Panc1 (cell line): ENCODE measurements around the gene KRTAP10-4. TPM values are rescaled to one million over a fixed set of nuclear protein-coding genes. Genes with fewer than 3 reads are reported as not detected.

ENCODE experiments used
- ATAC-seq: fragments of 200-7000 bp; cut with Tn5 transposase; 2 replicates; pipeline ENCODE4 v1.9.1; 2020; ENCODE audit warnings: mild to moderate bottlenecking, moderate library complexity
- BruUV-seq: library from RNA; stranded (reverse); fragments of 400-500 nt; replicated peaks from 2 replicates; lab custom pipeline; 2021; lab: Mats Ljungman, UMichigan
- CTCF ChIA-PET: fragments of 300-600 bp; sonication (Branson Sonifier 250); formaldehyde crosslinking; loops from one replicate; lab custom pipeline; 2022; ENCODE audit warnings: antibody characterized with exemption; lab: Charles Lee
- POLR2A ChIA-PET: fragments of 300-600 bp; sonication (Branson Sonifier 250); formaldehyde crosslinking; loops from one replicate; lab custom pipeline; 2022; ENCODE audit warnings: antibody characterized with exemption; lab: Charles Lee
- DNase-seq: peaks from one replicate; pipeline ENCODE4 v3.0.0-alpha.2; 2010; ENCODE audit warnings: low read depth, low spot score
- H3K27ac ChIP-seq: 2 replicates; pipeline ENCODE4 v1.5.1; 2011; ENCODE audit warnings: mild to moderate bottlenecking, low read length, inconsistent platforms
- H3K27me3 ChIP-seq: fragments of 200-500 bp; sonication (Bioruptor generic); 2 replicates; pipeline ENCODE4 v1.6.0; 2014; ENCODE audit warnings: low read length, inconsistent platforms; ENCODE audit not compliant: control insufficient read depth, insufficient read depth
- H3K36me3 ChIP-seq: fragments of 200-500 bp; sonication (Bioruptor generic); 2 replicates; pipeline ENCODE4 v1.5.1; 2014; ENCODE audit warnings: inconsistent platforms, mild to moderate bottlenecking, low read length, moderate library complexity; ENCODE audit not compliant: control insufficient read depth, insufficient read depth
- H3K4me1 ChIP-seq: 2 replicates; pipeline ENCODE4 v1.5.1; 2011; ENCODE audit warnings: inconsistent platforms, mild to moderate bottlenecking, low read length, moderate library complexity; ENCODE audit not compliant: control insufficient read depth, insufficient read depth
- H3K4me3 ChIP-seq, 2 experiments: 2 replicates each; pipeline ENCODE4 v1.5.1; 2011 to 2012; ENCODE audit warnings: low read depth in 2 of 2, low read length in 2 of 2, mild to moderate bottlenecking in 2 of 2, inconsistent platforms in 1 of 2, moderate library complexity in 1 of 2
- H3K9me3 ChIP-seq: fragments of 200-500 bp; sonication (Bioruptor generic); 2 replicates; pipeline ENCODE4 v1.5.1; 2014; ENCODE audit warnings: low read depth, mild to moderate bottlenecking, inconsistent platforms, low read length, moderate library complexity; ENCODE audit not compliant: control insufficient read depth, insufficient read depth
- POLR2AphosphoS5 ChIP-seq: IDR thresholded peaks from 2 replicates; pipeline ENCODE4 v1.6.1; 2012; ENCODE audit warnings: mild to moderate bottlenecking, low read depth, low read length, moderate library complexity
- SIN3A ChIP-seq: IDR thresholded peaks from 2 replicates; pipeline ENCODE4 v1.6.1; 2012; ENCODE audit warnings: low read depth, mild to moderate bottlenecking, low read length, moderate library complexity, borderline replicate concordance; ENCODE audit not compliant: insufficient read depth
- TCF7L2 ChIP-seq: IDR thresholded peaks from 2 replicates; pipeline ENCODE4 v1.6.1; 2011; ENCODE audit warnings: mild to moderate bottlenecking, low read depth, low read length, inconsistent platforms
- in situ Hi-C: cut with HindIII; loops from 2 replicates; pipeline ENCODE4 v1.10.0; 2016; ENCODE audit warnings: low sequenced_read_pairs, low pct_unique_long_range_greater_than_20kb
- intact Hi-C: fragments of 100-400 bp; cut with micrococcal nuclease; formaldehyde crosslinking; loops from one replicate; pipeline ENCODE4 v1.10.0; 2022; ENCODE audit not compliant: unreplicated experiment
- total RNA-seq: library from RNA; stranded (reverse); gene quantifications from one replicate; pipeline ENCODE4 v1.2.1, GENCODE V29; 2021; ENCODE audit not compliant: unreplicated experiment
- TF ChIP-seq, protein P1 (sequence below): fragments of 450-650 bp; IDR thresholded peaks from 2 replicates; pipeline ENCODE4 v1.5.1; 2017; ENCODE audit warnings: mild to moderate bottlenecking
- TF ChIP-seq, protein P2 (sequence below), 2 experiments: IDR thresholded peaks; 2 replicates each; pipeline ENCODE4 v1.6.1; 2011 to 2012; ENCODE audit warnings: low read depth in 2 of 2, control low read depth in 1 of 2, low read length in 1 of 2, mild to moderate bottlenecking in 1 of 2, moderate library complexity in 1 of 2; ENCODE audit not compliant: insufficient read depth in 1 of 2

The KRTAP10-4 gene
- total RNA-seq, 1 experiment from 2014 or later, result not detected

DNA sequence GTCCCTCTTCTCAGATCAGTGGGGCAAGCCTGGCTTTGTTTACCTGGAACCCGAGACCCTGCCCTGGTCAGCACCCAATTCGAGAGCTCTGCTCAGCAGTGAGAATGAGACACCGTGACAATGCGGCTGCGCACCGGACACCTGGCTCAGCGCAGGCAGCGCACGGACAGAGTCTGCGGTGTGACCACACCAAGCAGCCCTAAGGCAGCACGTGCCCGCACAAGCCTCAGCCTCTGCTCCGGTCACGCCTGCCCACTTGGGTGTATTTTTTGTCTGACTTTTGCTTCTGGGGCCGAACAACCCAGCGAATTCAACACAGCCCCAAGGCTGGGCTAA, 43.0 kb downstream of the KRTAP10-4 start:
- Histone ChIP-seq H3K4me1 (no peaks in the 10 kb centered on the region), H3K9me3 (no peaks in the 10 kb centered on the region; the same call in 1 of the 2 replicates), H3K27me3 (no peaks in the 10 kb centered on the region), H3K4me3 (no peak overlapping the region), H3K27ac (no peak overlapping the region), H3K36me3 (no peaks in the 10 kb centered on the region)
- intact Hi-C loops (no loop called here), in situ Hi-C loops (no loop called here)
- DNase-seq (no peak), ATAC-seq (no peak)
- ChIA-PET POLR2A (no interaction called here), CTCF (no interaction called here)
- no TSS peak for BruUV-seq
- TF ChIP-seq, protein P1, sequence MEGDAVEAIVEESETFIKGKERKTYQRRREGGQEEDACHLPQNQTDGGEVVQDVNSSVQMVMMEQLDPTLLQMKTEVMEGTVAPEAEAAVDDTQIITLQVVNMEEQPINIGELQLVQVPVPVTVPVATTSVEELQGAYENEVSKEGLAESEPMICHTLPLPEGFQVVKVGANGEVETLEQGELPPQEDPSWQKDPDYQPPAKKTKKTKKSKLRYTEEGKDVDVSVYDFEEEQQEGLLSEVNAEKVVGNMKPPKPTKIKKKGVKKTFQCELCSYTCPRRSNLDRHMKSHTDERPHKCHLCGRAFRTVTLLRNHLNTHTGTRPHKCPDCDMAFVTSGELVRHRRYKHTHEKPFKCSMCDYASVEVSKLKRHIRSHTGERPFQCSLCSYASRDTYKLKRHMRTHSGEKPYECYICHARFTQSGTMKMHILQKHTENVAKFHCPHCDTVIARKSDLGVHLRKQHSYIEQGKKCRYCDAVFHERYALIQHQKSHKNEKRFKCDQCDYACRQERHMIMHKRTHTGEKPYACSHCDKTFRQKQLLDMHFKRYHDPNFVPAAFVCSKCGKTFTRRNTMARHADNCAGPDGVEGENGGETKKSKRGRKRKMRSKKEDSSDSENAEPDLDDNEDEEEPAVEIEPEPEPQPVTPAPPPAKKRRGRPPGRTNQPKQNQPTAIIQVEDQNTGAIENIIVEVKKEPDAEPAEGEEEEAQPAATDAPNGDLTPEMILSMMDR, result no peak
- TF ChIP-seq, protein P2, sequence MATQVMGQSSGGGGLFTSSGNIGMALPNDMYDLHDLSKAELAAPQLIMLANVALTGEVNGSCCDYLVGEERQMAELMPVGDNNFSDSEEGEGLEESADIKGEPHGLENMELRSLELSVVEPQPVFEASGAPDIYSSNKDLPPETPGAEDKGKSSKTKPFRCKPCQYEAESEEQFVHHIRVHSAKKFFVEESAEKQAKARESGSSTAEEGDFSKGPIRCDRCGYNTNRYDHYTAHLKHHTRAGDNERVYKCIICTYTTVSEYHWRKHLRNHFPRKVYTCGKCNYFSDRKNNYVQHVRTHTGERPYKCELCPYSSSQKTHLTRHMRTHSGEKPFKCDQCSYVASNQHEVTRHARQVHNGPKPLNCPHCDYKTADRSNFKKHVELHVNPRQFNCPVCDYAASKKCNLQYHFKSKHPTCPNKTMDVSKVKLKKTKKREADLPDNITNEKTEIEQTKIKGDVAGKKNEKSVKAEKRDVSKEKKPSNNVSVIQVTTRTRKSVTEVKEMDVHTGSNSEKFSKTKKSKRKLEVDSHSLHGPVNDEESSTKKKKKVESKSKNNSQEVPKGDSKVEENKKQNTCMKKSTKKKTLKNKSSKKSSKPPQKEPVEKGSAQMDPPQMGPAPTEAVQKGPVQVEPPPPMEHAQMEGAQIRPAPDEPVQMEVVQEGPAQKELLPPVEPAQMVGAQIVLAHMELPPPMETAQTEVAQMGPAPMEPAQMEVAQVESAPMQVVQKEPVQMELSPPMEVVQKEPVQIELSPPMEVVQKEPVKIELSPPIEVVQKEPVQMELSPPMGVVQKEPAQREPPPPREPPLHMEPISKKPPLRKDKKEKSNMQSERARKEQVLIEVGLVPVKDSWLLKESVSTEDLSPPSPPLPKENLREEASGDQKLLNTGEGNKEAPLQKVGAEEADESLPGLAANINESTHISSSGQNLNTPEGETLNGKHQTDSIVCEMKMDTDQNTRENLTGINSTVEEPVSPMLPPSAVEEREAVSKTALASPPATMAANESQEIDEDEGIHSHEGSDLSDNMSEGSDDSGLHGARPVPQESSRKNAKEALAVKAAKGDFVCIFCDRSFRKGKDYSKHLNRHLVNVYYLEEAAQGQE (IDR thresholded peaks at IDR 0.05; ENCODE audit: insufficient read depth in 1 of 2, low read depth in 2 of 2, low read length in 1 of 2), result no peak
- TF ChIP-seq SIN3A, result no peak
- no peak for TF ChIP-seq POLR2AphosphoS5
- no peak for TF ChIP-seq TCF7L2

DNA sequence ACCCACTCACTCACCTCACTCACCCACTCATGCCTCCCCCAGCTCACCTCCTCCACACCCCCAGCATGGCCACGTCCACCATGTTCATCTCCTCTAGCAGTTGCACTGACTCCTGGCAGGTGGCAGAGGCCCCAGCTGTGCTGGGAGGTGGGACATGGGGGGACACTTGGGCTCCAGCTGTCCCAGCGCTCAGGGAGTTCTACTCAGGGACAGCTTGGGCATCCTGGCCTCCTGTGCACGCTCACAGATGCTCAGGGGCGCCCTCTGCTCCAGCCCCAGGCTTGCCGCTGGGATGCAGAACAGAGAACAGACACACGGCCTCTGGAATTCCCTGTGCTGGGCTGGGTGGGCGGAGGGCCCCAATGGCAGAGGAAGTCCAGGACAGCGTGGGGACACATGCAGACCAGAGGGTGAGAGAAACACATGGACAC, 43.6 kb downstream of the KRTAP10-4 start:
- ATAC-seq (no peak), DNase-seq (no peak)
- no peak overlapping the region for H3K27ac ChIP-seq
- in situ Hi-C loops (no loop called here), intact Hi-C loops (no loop called here)
- no peaks in the 10 kb centered on the region for H3K36me3 ChIP-seq
- H3K9me3 ChIP-seq, result no peaks in the 10 kb centered on the region; the same call in 1 of the 2 replicates
- no TSS peak for BruUV-seq
- H3K4me3 ChIP-seq, result no peak overlapping the region
- TF ChIP-seq, protein P2 (IDR thresholded peaks at IDR 0.05; ENCODE audit: insufficient read depth in 1 of 2, low read depth in 2 of 2, low read length in 1 of 2), result no peak
- TF ChIP-seq SIN3A, result no peak
- TF ChIP-seq, protein P1, result no peak
- ChIA-PET POLR2A (no interaction called here), CTCF (no interaction called here)
- H3K4me1 ChIP-seq, result no peaks in the 10 kb centered on the region
- H3K27me3 ChIP-seq, result no peaks in the 10 kb centered on the region
